HG02610 (cell line): ENCODE results near the gene PCBP2.

ENCODE experiments used
- ATAC-seq: cut with Tn5 transposase; IDR thresholded peaks from one replicate; pipeline ENCODE4 v1.9.1; 2021; ENCODE audit warnings: mild to moderate bottlenecking, moderate library complexity; ENCODE audit not compliant: unreplicated experiment

PCBP2 gene

GRCh38 chr12:53492830-53493609, 41.1 kb downstream of the PCBP2 start:
- ATAC-seq: peak; percentile 95

GRCh38 chr12:53493610-53494391, 41.9 kb downstream of the PCBP2 start:
- no peak for ATAC-seq

GRCh38 chr12:53495903-53496751, 44.2 kb downstream of the PCBP2 start:
- ATAC-seq: no peak

GRCh38 chr12:53496752-53497032, 44.8 kb downstream of the PCBP2 start:
- ATAC-seq: no peak

GRCh38 chr12:53497461-53497860, 45.6 kb downstream of the PCBP2 start:
- ATAC-seq: no peak

GRCh38 chr12:53498235-53498630, 46.3 kb downstream of the PCBP2 start:
- ATAC-seq: no peak

- ATAC-seq: no peak
These were observed 47.6 kb downstream of the PCBP2 start, which contains the start of gene MAP3K12 for GRCh38 chr12:53499266-53500141. Gene MAP3K12 (minus strand): TSS chr12:53499458. CDS start chr12:53487391, 12,067 bp downstream.

- no peak for ATAC-seq
These were observed 48.4 kb downstream of the PCBP2 start for GRCh38 chr12:53500142-53500775.

GRCh38 chr12:53500776-53501614, 49.1 kb downstream of the PCBP2 start, which contains the start of gene TARBP2:
Gene TARBP2 (plus strand): TSS chr12:53501283. CDS start chr12:53501409, 126 bp downstream.
- ATAC-seq: peak; percentile 77

GRCh38 chr12:53501615-53502181, 49.8 kb downstream of the PCBP2 start:
- no peak for ATAC-seq

- no peak for ATAC-seq
These were observed 50.4 kb downstream of the PCBP2 start for GRCh38 chr12:53502331-53502730.

- no peak for ATAC-seq
These were observed 51.3 kb downstream of the PCBP2 start for GRCh38 chr12:53502983-53503728.

GRCh38 chr12:53504004-53504920, 52.4 kb downstream of the PCBP2 start:
- ATAC-seq: no peak

- ATAC-seq: no peak
These were observed 53.2 kb downstream of the PCBP2 start for GRCh38 chr12:53505086-53505485.

GRCh38 chr12:53505555-53506449, 53.9 kb downstream of the PCBP2 start:
- no peak for ATAC-seq

GRCh38 chr12:53506450-53506785, 54.5 kb downstream of the PCBP2 start:
- ATAC-seq: no peak
